Stimulated activated CD4-positive, alpha-beta T cell treated with anti-CD3 and anti-CD28 coated beads, Interleukin-2, amount 100 ng/mL, for 48 hours (primary cell): ENCODE data around the gene ZNF445.
"Not testable (repeated sequence)": the region's sequence is repeated elsewhere in the genome, so short reads cannot be mapped to it uniquely, and the experiment has no call there.

Experiments
- DNase-seq, 2 donors: peaks; one replicate each; pipeline ENCODE4 v3.0.0-alpha.2; 2020

The ZNF445 gene

DNA sequence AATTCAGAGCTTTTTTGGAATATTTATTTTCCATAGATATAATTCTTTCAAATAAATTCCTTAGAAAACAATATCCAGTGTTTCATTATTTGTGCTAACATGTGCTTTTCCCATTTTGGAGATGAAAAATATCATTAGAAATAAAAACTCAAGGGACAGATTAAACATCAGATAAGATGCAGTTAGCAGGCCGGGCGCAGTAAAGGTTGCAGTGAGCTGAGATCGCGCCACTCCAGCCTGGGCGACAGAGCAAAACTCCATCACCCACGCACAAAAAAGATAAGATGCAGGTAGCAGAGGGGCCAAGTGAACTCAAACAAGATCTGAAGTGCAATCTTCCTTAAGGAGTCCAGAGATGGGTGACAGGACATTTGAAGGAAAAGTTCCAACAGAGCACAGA lies 48.0 kb downstream of the ZNF445 start:
- no peak for DNase-seq

DNA sequence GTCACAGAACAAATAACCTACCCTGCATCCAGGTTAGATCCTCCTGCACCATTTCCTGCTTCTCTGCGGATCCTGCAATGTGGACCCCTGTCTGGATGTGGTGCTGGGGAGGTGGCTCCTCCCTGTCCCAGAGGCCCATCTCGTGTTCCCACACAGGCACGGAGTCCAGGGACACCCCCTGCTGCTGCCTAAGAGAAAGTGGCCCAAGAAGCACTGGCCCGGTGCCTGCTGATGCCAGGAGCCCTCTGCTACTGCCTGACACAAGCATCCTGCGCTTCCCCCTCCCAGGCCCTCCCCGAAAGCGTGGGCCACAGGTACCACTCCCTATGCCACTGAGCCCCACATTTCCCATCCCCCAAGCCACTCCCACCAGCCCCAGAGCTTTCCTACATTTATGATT lies 48.6 kb downstream of the ZNF445 start:
- no peak for DNase-seq

DNA sequence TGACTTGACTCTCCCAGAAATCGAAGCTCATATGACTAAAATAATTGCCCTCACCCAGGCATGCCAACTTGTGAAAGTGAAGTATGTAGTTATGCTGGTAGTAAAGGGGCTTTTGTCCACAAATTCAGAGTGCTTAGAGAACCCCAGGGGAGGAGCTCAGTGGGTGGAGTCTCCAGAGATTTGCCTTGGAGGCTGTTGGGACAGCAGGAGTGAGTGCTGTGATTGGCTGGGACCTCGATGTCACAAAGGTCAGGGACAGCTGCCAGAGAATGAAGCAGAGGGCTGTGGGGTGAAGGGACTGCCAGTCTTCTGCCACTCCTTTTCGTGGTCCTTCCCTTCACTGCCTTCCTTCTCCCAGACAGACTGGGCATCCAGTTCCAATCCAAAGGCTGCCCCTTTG lies 49.8 kb downstream of the ZNF445 start:
- DNase-seq = no peak

DNA sequence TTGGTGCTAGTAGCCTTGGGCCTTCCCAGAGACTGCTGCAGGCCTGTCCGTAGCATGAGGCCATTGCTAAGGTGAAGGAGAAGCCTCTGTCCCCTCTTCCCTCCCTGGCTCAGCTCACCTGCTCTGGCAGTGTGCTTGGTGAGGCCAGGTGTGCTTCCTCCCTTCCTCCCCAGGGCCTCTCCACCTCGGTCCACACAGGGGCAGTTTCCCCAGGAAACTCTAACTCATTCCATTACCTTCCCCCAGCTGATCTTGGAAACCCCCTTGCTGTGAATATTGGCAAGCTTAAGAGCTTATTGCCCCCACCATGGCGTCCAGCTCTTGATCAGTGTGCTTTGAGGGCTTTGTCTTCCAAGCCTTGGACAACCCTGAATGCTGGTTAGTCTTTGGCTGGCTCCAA lies 52.7 kb downstream of the ZNF445 start:
- DNase-seq = no peak

DNA sequence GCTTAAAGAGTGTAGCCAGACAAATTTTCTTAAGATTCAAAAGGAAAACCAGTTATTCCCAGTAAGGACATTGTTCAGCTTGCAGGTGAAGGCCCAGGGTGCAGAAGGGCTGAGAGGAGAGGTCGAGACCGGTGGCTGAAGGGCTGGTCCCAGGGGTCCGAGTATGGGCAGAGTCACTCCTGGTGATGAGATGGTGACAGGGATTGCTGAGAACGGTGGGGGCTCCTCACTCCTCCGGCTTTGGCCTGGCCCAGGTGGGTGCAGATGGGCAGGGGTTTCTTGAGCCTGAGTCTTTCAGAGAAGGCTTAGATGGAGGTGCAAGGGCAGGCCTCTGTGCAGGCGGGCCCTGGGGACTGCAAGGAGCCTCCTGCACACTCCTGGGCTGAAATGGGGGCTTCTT lies 56.2 kb downstream of the ZNF445 start:
- no peak for DNase-seq

DNA sequence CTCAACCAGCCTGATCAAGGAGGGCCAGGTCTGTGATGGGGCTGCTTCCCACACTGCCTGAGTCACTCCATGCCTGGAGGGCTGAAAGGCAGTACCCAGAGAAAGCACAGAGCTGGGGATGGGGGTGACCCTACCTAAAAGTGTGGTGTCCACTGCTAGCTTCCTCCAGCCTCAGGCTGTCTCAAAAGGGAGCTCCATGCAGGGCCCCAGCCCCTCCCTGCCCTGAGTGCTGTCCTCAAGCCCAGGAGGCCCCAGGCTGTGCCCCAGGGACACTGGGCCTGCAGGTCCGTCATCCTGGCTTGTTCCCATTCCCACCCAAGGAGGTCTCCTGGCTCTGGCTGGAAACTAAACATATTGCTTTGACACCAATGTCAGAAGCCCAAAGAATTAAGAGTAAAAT lies 56.8 kb downstream of the ZNF445 start:
- no peak for DNase-seq

DNA sequence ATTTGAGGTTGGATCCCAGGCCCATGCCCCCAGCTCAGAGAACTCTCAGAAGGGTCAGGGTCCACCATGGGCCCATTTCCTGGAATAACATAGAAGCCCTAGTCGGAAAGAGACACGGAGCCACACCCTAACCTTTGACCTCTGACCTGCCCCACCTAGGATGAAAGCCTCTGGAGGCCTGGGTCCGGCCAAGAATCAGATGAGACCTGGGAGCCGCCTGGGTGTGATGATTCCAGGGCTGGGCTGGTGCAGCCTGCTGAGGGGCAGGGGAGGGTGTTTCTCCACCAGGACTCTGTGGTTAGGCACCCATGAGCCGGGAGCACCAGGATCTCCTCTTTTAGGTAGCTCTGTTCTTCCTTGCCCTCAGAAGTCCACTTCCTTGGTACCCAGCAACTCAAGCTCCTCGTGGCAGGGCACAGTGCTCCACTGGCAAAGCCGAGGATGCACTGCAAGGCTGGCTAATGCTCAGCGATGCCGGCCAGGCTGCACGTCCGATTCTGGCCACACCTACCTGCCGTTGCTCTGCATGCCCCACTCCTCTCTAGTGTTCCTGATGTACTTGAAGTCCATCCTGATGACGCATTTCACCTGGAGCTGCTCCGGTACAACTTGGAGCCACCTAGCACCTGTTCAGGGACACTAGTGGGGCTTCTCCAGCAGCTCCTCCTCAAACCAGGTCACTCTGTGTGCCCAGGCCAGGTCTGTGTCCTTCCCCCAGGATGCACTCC lies 57.4 kb downstream of the ZNF445 start:
- no peak for DNase-seq

DNA sequence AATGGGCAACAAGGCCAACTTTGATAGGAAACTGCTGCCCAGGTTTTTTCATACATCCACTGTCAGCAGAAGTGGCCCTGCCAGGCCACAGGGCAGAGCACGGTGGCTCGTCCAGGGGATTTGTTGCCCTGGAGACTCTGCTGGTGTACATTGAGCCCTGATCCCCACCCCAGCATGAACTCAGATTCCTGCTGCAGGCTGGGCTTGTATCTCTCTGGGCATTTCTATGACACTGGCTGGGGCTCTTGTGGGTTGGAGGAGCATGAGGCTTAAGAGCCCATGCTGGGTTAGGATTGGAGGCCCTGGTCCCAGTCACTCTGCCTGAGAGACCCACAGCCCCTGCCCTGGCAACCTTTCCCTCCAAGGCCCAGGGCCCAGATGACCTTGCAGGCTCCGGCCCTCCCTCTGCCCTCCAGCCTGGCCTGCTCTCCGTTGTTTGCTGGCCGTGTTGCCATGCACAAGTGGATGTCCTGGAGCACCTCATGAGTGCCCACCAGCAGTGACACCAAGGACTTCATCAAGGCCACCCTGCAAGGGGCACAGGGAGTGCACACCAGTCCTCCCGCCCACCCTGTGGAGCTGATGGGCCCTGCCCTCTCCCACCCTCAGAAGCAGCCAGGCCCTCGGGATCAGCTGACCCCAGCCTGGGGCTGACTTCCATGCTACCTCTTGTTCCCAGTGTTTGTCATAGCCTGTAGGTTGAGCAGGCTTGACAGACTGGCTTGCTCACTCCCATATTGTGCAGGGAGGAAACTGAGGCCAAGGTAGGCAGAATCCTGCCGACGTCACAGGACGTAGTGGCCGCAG lies 58.2 kb downstream of the ZNF445 start:
- no peak for DNase-seq

DNA sequence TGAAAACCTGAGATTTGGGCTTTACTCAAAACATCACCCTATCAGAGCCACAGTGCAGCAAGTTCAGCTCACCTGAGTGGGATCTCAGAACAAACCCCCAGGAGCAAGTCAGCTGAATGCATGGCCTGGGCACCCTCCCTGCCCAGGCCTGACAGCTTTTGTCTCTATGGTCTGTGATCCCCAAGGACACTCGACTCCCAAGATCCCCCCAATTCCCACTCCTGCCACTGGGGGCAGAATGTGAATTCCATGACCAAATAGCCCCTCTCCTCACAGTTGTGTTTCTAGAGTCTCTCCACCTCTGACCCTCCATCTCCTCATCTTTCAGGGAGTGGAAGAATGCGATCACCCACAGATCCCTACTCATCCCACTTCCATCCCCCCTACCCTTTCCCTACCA lies 58.9 kb downstream of the ZNF445 start:
- no peak for DNase-seq

DNA sequence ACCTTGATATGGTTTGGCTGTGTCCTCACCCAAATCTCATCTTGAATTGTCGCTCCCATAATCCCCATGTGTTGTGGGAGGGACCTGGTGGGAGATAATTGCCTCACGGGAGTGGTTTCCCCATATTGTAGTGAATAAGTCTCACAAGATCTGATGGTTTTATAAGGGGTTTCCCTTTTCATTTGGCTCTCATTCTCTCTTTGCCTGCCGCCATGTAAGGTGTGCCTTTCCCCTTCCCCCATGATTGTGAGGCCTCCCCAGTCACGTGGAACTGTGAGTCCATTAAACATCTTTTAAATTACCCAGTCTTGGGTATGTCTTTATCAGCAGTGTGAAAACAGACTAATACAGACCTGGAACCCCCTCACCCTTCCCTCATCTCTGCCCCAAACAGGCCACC lies 59.4 kb downstream of the ZNF445 start:
- DNase-seq = not testable (repeated sequence)

DNA sequence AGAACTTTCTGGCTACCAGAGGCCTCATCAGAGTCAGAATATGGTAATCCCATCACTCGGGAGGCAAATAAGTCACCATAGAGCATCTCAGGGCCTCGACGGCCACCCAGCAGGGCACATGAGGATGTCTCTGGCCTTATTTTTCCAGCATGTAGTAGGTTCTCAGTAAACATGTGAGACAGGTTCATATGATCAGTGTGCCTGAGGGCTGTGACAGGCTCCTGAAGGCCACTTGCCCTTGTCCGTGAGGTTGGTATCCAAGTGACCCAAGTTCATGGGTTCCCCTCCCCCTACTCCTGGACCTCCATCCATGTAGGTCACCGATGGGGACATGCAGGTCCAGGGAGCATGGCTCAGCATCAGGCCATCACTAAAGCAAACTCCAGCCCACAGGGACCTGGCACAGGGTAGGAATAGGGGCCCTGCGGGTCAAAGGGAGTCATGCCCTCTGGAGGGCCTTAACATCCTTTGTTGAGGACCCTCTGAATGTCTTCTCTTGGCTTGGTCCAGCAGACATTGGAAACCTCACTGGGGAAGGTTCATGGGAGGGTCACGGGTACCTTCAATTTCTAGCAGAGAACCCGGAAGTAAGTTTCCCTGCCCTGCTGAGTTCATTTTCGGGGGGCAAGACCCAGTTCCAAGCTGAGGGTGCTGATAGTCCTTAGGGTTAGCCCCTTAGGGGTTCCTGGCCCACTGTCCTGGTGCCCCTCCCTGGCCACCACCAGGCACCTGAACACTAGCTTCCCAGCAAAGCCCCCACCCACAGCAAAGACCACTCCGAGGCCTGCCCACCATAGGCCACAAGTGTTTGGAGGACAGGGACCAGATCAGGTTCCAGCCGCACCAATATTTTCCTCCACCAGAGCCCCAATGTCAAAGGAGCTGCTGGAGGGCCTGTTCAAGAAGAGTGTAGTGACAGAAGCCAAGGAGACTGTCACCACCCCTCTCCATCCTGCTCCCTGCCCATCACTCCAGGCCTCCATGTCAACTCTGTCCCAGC lies 61.1 kb downstream of the ZNF445 start:
- DNase-seq = no peak

DNA sequence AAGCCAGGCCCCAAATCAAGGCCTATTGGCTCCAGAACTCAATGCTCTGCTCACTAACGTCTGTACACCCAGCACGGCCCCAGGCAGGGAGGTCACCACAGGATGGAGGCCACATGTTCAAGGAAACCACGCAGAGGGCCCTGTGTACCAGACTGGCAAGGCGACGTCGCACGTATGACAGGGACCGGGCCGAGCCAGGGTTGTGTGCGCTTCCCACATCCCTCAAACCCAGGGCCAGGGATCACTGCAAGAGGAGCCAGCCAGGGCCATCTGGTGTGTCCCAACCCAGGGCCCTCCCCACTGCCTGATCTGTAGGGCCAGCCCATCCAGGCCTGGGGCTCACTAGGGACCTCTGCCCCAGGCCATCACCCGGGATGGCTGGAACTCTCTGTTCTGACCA lies 62.0 kb downstream of the ZNF445 start:
- DNase-seq = no peak

DNA sequence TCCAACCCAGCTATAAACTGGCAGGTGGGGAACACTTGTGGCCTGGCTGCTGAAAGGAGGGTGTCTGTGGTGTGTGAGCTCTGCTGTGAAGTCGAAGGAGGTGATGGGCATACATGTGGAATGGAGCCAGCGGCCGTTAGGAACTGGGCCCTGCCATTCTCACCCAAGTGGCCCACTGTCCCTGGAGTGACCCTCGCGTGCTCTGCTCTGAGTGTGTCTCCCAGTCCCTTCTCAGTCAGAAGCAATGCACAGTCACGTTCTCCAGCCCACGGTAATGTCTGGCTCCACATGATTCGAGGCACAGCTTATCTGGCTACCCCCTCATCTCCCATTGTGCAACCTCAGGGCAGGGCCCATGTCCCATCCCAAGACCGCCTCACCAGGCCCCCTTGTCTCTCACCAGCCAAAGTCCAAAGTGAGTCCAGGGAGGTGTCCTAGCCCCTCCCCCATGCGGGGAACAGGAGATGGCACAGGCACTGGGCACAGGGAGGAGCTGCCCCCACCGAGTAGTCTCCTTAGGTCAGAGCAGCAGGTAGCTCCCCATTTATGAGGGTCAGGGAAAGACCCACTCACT lies 62.9 kb downstream of the ZNF445 start:
- DNase-seq = no peak

DNA sequence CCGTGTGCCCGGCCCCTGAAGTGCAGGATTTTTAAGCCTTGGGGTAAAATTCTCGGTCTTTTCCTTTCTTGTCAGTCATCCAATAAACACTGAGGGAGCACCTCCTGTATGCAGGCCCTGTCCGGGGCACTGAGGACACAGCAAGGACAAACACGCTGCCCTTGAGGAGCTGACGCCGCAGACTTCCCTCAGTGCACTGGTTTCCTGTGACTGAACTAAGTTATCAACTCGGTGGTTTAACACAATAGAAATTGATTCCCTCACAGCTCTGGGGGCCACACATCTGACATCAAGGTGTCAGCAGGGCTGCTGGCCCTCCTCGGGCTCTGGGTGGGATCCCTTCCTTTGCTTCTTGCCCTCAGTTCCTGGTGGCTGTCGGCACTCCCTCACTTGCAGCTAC lies 65.1 kb downstream of the ZNF445 start:
- DNase-seq = no peak

DNA sequence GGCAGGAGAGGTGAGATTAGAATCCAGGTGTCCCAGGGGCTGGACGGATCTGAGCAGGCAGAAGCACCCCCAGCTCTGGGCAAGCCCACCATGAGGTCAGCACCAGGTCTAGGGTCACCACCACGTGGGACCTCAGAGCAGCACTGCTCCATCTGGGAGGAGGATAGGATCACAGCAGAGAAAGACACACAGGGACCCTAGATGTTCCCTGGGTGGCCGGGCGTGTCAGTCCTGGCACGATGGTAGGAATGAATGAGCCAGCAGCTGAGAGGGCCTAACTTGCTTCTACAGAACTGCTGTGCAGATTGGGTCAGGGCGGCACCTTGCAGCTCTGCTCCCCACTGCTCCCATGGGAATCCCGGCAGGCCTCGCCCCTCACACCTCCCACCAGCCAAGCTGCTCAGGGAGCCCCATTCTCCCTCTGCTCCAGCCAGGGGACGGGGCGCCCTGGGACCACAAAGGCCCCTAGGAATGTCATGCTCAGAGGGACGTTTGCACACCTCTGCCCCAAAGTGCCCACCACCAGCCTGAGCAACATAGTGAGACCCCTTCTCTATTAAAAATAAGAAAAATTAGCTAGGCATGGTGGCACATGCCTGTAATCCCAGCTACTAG lies 66.3 kb downstream of the ZNF445 start:
- DNase-seq = no peak

DNA sequence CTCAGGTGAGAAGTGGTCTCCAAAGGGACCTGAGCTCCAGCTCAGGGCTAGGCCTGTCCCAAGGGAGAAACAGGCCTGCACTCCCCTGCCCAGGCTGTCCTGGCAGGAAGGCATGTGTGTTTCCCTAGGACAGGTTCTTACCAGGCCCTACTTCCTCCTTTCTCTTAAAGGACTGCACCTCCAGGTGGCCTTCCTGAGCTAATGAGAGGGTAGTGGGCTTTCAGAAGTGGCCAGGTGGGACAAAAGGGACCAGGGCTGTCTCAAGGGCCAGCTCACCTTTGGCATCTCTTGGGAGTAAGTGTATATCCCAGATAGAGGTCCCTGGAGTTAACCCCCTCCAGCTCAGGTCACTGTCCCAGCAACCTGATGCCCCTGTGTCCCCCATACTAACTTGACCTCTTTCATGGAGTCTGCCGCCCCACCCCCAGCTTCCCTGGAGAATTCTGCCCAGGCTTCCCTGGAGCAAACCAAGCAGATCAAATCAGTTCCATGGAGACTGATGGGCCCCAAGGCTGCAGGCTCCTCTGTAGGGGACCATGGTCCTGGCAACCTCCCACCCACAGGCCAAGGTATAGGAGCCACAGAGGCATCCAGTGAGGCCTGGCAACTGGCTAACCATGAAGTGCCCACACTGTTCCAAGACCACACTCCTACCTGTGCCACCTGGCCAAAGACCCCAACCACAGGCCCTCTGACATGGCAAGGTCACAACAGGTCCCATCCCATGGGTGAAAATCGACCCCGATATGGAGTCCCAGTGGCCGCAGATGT lies 67.6 kb downstream of the ZNF445 start:
- no peak for DNase-seq

DNA sequence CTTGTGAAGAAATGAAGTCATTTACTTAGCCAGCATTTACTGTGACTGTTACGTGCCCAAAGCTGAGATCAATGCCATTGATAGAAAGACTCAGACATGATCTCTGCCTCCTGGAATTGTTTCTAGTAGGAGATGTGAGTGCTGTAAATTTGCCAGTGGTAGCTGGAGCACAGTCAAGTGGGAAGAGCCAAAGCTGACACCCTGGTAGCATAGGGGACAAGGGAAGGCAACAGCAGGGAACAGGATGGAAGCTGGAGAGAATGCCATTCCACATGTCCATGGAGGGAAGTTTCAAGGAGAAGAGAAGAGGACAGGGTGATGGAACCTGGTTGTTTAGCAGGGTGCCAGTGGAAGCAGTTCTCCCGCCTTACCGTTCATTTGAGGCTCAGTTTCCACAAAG lies 74.9 kb downstream of the ZNF445 start:
- DNase-seq = no peak

DNA sequence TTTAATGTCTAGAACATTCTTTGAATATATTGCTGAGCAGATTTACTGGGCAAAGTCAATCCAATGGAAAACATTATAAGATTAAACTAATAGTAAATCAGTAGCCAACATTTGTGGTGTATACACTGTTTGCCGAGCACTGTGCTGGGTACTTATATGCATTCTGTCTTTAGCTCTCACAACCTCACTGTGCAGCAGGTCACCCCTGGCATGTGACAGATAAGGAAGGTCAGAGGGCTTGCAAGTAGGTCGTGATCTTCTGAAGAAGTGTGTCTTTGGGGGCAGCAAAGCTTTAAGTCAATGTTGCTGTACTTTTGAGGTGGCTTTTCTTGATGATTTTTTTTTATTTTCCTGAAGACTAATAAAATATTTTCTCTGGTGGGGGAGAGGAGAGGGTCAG lies 76.7 kb downstream of the ZNF445 start:
- no peak for DNase-seq

DNA sequence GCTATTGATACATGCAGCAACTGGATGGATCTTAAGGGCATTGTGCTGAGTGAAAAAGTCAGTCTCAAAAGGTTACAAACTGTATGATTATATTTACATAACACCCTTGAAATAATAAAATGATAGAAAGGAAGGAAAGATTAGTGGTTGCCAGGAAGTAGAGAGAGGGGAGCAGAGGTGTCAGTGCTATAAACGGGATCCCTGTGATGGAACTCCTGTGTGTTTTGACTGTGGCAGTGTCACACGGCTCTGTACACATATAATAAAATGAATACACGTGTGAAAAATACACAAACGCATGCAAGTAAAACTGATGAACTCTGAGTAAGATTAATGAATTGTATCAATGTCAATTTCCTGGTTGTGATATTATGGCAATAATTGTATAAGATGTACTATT lies 78.6 kb downstream of the ZNF445 start:
- DNase-seq = no peak

DNA sequence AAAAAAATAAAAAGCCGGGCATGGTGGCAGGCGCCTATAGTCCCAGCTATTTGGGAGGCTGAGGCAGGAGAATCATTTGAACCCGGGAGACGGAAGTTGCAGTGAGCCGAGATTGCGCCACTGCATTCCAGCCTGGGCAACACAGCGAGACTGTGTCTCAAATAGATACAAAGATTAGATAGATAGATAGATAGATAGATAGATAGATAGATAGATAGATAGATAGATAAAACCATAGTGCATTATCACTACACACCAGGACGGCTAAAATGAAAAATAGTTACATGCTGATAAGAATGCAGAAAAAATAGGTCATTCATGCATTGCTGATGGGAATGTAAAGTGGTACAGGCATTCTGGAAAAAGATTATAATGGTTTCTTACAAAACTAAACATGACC lies 79.2 kb downstream of the ZNF445 start:
- not testable (repeated sequence) for DNase-seq
